Measurements from ENCODE around the gene PLXNB3. TPM values are rescaled to one million over a fixed set of nuclear protein-coding genes. Genes with fewer than 3 reads are reported as not detected.

Gene PLXNB3
- total and polyA plus RNA-seq, 2 of the 13 experiments (the other 11 are each of a cell fraction or from before 2014, with no cell fraction given): 3.0 to 6.9 TPM

DNA sequence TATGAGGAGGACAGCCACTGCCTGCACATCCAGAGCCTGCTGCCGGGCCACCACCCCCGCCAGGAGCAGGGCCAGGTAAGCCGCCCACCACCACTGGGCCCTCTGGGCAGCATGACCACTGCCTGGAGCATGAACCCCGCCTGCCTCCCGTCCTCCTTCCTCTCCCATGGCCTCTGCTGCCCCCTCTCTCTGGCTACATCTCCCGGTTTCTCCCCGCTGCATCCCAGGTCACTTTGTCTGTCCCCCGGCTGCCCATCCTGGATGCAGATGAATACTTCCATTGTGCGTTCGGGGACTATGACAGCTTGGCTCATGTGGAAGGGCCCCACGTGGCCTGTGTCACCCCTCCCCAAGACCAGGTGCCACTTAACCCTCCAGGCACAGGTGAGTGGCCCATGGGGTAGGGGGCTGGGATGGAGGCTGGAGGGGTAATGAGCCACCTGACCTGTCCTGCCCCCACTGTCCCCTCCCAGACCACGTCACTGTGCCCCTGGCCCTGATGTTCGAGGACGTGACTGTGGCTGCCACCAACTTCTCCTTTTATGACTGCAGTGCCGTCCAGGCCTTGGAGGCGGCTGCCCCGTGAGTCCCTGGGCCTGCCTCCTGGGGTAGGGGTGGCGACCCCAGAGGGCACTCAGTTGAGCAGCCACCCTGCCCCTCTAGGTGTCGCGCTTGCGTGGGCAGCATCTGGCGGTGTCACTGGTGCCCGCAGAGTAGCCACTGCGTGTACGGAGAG lies 6.0 kb downstream of the PLXNB3 start:
- Histone ChIP-seq H3K27ac (ENCODE audit: extremely low read length, insufficient read depth, low read length) (no peak overlapping the region), H3K4me1 (ENCODE audit: insufficient read depth, low read length) (peaks cover 16% of the 10 kb centered on the region; the same call in 1 of the 2 replicates), H3K4me2 (ENCODE audit: low read depth, low read length) (no peak overlapping the region), H4K20me1 (ENCODE audit: insufficient read depth, low read length) (no peaks in the 10 kb centered on the region), H3K9me3 (ENCODE audit: low read length) (no peaks in the 10 kb centered on the region), H3K9ac (ENCODE audit: insufficient read depth, low read depth, low read length) (no peak overlapping the region), H3K36me3 (replicated peaks in 1 of 2; ENCODE audit: control insufficient read depth in 1 of 2, insufficient read depth in 2 of 2, low read length in 2 of 2) (no peaks in the 10 kb centered on the region), H3K27me3 (ENCODE audit: control insufficient read depth in 1 of 2, insufficient read depth in 2 of 2, low read length in 2 of 2) (no peaks in the 10 kb centered on the region), H2AFZ (ENCODE audit: low read length) (no peak overlapping the region), H3K79me2 (ENCODE audit: insufficient read depth, low read length) (no peaks in the 10 kb centered on the region), H3K4me3 (replicated peaks in 1 of 3; ENCODE audit: insufficient read depth in 1 of 3, low read depth in 2 of 3, low read length in 3 of 3) (no peak overlapping the region)
- FAIRE-seq: no peak
- TF ChIP-seq SUZ12 (IDR thresholded peaks at IDR 0.05; ENCODE audit: low read depth, low read length) (no peak), POLR2AphosphoS2 (IDR thresholded peaks at IDR 0.05; ENCODE audit: low read depth, low read length) (no peak), TSC22D2 (CRISPR knock-in tag; IDR thresholded peaks at IDR 0.05; ENCODE audit: borderline replicate concordance) (no peak), ZNF550 (CRISPR knock-in tag; IDR thresholded peaks at IDR 0.05; ENCODE audit: borderline replicate concordance) (no peak), ZNF569 (CRISPR knock-in tag; IDR thresholded peaks at IDR 0.05; ENCODE audit: borderline replicate concordance) (no peak), RORA (CRISPR knock-in tag; IDR thresholded peaks at IDR 0.05) (no peak), RFX3 (CRISPR knock-in tag; IDR thresholded peaks at IDR 0.05) (no peak), TCF12 (IDR thresholded peaks at IDR 0.05) (no peak), TCF12 (CRISPR knock-in tag; IDR thresholded peaks at IDR 0.05) (no peak), MTF1 (CRISPR knock-in tag; IDR thresholded peaks at IDR 0.05) (no peak), ZIK1 (CRISPR knock-in tag; IDR thresholded peaks at IDR 0.05; ENCODE audit: borderline replicate concordance, low read depth) (no peak)
- TF ChIP-seq, protein P1, sequence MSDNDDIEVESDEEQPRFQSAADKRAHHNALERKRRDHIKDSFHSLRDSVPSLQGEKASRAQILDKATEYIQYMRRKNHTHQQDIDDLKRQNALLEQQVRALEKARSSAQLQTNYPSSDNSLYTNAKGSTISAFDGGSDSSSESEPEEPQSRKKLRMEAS (IDR thresholded peaks at IDR 0.05): no peak
- TF ChIP-seq, protein P2, sequence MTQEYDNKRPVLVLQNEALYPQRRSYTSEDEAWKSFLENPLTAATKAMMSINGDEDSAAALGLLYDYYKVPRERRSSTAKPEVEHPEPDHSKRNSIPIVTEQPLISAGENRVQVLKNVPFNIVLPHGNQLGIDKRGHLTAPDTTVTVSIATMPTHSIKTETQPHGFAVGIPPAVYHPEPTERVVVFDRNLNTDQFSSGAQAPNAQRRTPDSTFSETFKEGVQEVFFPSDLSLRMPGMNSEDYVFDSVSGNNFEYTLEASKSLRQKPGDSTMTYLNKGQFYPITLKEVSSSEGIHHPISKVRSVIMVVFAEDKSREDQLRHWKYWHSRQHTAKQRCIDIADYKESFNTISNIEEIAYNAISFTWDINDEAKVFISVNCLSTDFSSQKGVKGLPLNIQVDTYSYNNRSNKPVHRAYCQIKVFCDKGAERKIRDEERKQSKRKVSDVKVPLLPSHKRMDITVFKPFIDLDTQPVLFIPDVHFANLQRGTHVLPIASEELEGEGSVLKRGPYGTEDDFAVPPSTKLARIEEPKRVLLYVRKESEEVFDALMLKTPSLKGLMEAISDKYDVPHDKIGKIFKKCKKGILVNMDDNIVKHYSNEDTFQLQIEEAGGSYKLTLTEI (CRISPR knock-in tag; conservative IDR thresholded peaks at IDR 0.05): no peak
- TF ChIP-seq, protein P3, sequence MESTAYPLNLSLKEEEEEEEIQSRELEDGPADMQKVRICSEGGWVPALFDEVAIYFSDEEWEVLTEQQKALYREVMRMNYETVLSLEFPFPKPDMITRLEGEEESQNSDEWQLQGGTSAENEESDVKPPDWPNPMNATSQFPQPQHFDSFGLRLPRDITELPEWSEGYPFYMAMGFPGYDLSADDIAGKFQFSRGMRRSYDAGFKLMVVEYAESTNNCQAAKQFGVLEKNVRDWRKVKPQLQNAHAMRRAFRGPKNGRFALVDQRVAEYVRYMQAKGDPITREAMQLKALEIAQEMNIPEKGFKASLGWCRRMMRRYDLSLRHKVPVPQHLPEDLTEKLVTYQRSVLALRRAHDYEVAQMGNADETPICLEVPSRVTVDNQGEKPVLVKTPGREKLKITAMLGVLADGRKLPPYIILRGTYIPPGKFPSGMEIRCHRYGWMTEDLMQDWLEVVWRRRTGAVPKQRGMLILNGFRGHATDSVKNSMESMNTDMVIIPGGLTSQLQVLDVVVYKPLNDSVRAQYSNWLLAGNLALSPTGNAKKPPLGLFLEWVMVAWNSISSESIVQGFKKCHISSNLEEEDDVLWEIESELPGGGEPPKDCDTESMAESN (CRISPR knock-in tag; conservative IDR thresholded peaks at IDR 0.05): no peak
- in situ Hi-C loops (cut with HindIII; ENCODE audit: extremely low pct_ligation_motif_present, low pct_unique_long_range_greater_than_20kb): no loop called here
- ChIA-PET POLR2A (no interaction called here), CTCF (ENCODE audit: low intra/inter-chr PET ratio, low total read pairs) (no interaction called here)
- ATAC-seq: no peak
- WGBS (ENCODE audit: low lambda C conversion rate): 92% methylated on average over 8 of the region's 25 CpGs
- BruUV-seq (replicated peaks): no TSS peak
- intact Hi-C loops (cut with micrococcal nuclease; ENCODE audit: unreplicated experiment): loop anchor here (10.0 kb wide), 1 partner anchor 175 kb away; the partner anchor contains the start of gene RENBP
- DNase-seq (ENCODE audit: low spot score): no peak

Measured in HepG2 (cell line).